Gastroesophageal sphincter (tissue), 4 donors: ENCODE results near the gene PRDM16. TPM values are rescaled to one million over a fixed set of nuclear protein-coding genes. Genes with fewer than 3 reads are reported as not detected.

Experiments used
- ATAC-seq: fragments of 150-250 bp; one replicate; pipeline ENCODE4 v1.9.1; 2016; ENCODE audit warnings: mild to moderate bottlenecking, moderate library complexity
- H3K27ac ChIP-seq, 4 donors: fragments of 200-600 bp; sonication (generic) in 3 of 4; 1 replicate in 3 of 4; 2 replicates in 1 of 4; pipeline ENCODE4 v1.5.1; 2016 to 2019
- H3K27me3 ChIP-seq: fragments of 200-600 bp; sonication (generic); one replicate; pipeline ENCODE4 v1.5.1; 2019
- H3K36me3 ChIP-seq, 2 donors: fragments of 200-600 bp; sonication (generic); one replicate each; pipeline ENCODE4 v1.5.1; 2019; ENCODE audit warnings: control low read depth in 1 of 2
- H3K4me1 ChIP-seq, 3 donors: fragments of 200-600 bp; sonication (generic); 1 replicate in 2 of 3; 2 replicates in 1 of 3; pipeline ENCODE4 v1.5.1; 2016 to 2019; ENCODE audit warnings: control low read depth in 2 of 3
- H3K4me3 ChIP-seq, 2 donors: fragments of 200-600 bp; sonication (generic); one replicate each; pipeline ENCODE4 v1.5.1; 2019; ENCODE audit warnings: mild to moderate bottlenecking in 1 of 2, moderate library complexity in 1 of 2
- H3K9me3 ChIP-seq, 3 donors: fragments of 200-600 bp; sonication (generic); one replicate each; pipeline ENCODE4 v1.5.1; 2017 to 2019; ENCODE audit warnings: control low read depth in 2 of 3
- CTCF ChIP-seq, 4 experiments: fragments of 200-600 bp in 2 of 4; fragments of 450-650 bp in 2 of 4; sonication (generic) in 1 of 4; IDR thresholded peaks; one replicate each; pipeline ENCODE4 v1.5.1; 2017 to 2019; ENCODE audit warnings: antibody characterized with exemption in 4 of 4, mild to moderate bottlenecking in 2 of 4, moderate library complexity in 2 of 4
- EP300 ChIP-seq: sonication (generic); formaldehyde crosslinking; IDR thresholded peaks from one replicate; pipeline ENCODE4 v1.6.1; 2017; ENCODE audit warnings: antibody characterized with exemption, mild to moderate bottlenecking
- POLR2A ChIP-seq, 2 donors: fragments of 450-650 bp; IDR thresholded peaks; one replicate each; pipeline ENCODE4 v1.6.1; 2017; ENCODE audit warnings: antibody characterized with exemption in 2 of 2, mild to moderate bottlenecking in 2 of 2, moderate library complexity in 1 of 2
- POLR2AphosphoS5 ChIP-seq: sonication (generic); formaldehyde crosslinking; IDR thresholded peaks from one replicate; pipeline ENCODE4 v1.6.1; 2017; ENCODE audit warnings: antibody characterized with exemption
- WGBS, 2 donors: methylation state at CpG; one replicate each; pipeline ENCODE4 v1.1.5; 2018; ENCODE audit warnings: low coverage in 1 of 2; 5-methylcytosine and 5-hydroxymethylcytosine counted together
- total RNA-seq, 4 donors: library from RNA; depleted of rRNA; stranded (reverse); fragments of >200 nt; gene quantifications; one replicate each; pipeline ENCODE4 v1.1.0, GENCODE V29; 2016

Gene PRDM16
- total RNA-seq, 4 donors from 2014 or later = 1.1 to 3.4 (median 1.6) TPM

DNA sequence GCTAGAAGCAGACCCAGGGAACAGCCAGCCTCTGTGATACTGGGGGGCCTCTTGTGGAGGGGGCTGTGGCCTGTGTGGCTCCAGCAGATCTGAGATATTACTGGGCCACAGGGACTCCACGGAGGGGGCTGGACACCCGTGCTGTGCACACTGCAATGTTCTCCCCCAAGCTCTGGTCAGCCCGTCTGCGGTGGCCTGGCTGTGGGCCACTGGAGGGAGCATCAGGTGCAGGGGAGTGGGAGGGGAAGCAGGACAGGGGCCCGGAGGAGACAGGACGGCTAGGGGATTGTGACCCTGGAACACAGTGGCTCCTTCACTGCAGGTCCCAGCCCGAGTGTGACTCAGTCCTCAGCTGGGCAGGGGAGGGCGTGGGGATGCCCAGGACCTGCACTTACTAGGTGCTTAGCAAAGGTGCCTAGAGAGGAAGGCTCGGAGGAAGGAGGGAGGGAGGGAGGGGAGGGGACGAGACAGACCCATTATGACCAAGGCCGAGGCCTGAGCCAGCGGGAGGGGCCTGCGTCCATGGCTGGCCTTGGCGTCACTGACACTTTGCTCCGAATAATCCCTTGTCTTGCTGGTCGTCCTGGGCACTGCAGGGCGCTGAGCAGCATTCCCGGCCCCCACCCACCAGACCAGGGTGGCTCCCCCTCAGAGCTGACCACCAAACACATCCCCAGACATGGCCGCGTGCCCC is 44.2 kb downstream of the PRDM16 start:
- H3K27ac ChIP-seq = no peak overlapping the region
- H3K4me1 ChIP-seq = no peaks in the 10 kb centered on the region
- peaks cover 0 to 5% (median 0%) of the 10 kb centered on the region in 3 donors for H3K9me3 ChIP-seq
- peaks cover 45% of the 10 kb centered on the region for H3K27me3 ChIP-seq
- no peak for ATAC-seq
- no peak overlapping the region for H3K4me3 ChIP-seq
- 64 to 65% methylated on average over 4 of the region's 20 CpGs for WGBS, 2 donors
- H3K36me3 ChIP-seq = no peaks in the 10 kb centered on the region
- TF ChIP-seq POLR2A (IDR thresholded peaks at IDR 0.05) = no peak
- no peak for TF ChIP-seq EP300
- no peak for TF ChIP-seq CTCF (IDR thresholded peaks at IDR 0.05)
- TF ChIP-seq POLR2AphosphoS5 = no peak

GRCh38 chr1:3113741-3114056 is 44.7 kb downstream of the PRDM16 start:
- Histone ChIP-seq H3K4me1 (no peaks in the 10 kb centered on the region), H3K4me3 (no peak overlapping the region), H3K9me3 (no peaks in the 10 kb centered on the region), H3K36me3 (no peaks in the 10 kb centered on the region), H3K27me3 (peaks cover 40% of the 10 kb centered on the region), H3K27ac (no peak overlapping the region)
- ATAC-seq = no peak
- TF ChIP-seq POLR2AphosphoS5 (no peak), EP300 (no peak), POLR2A (IDR thresholded peaks at IDR 0.05) (no peak), CTCF (IDR thresholded peaks at IDR 0.05) (no peak)
- 62% methylated on average over 6 of the region's 6 CpGs; no CpG with 5 or more reads in 1 of the 2 donors for WGBS, 2 donors

GRCh38 chr1:3114131-3114744 is 45.2 kb downstream of the PRDM16 start:
- ATAC-seq = no peak
- peaks cover 35% of the 10 kb centered on the region for H3K27me3 ChIP-seq
- no peaks in the 10 kb centered on the region for H3K4me1 ChIP-seq
- TF ChIP-seq POLR2AphosphoS5 (no peak), CTCF (IDR thresholded peaks at IDR 0.05) (no peak), EP300 (no peak), POLR2A (IDR thresholded peaks at IDR 0.05) (no peak)
- no peak overlapping the region for H3K27ac ChIP-seq
- no peak overlapping the region for H3K4me3 ChIP-seq
- WGBS, 2 donors = 83 to 85% methylated on average over 14 to 32 of the region's 49 CpGs
- no peaks in the 10 kb centered on the region for H3K9me3 ChIP-seq
- no peaks in the 10 kb centered on the region for H3K36me3 ChIP-seq

- no peaks in the 10 kb centered on the region for H3K4me1 ChIP-seq
These were observed 45.8 kb downstream of the PRDM16 start for GRCh38 chr1:3114846-3115245.

More at GRCh38 chr1:3114846-3115245, 45.8 kb downstream of the PRDM16 start:
- Histone ChIP-seq H3K36me3 (no peaks in the 10 kb centered on the region), H3K4me3 (no peak overlapping the region), H3K27ac (no peak overlapping the region), H3K9me3 (no peaks in the 10 kb centered on the region), H3K27me3 (peaks cover 34% of the 10 kb centered on the region)
- TF ChIP-seq EP300 (no peak), POLR2A (IDR thresholded peaks at IDR 0.05) (no peak), POLR2AphosphoS5 (no peak), CTCF (IDR thresholded peaks at IDR 0.05) (no peak)
- WGBS, 2 donors = 90% methylated on average over 2 of the region's 8 CpGs; no CpG with 5 or more reads in 1 of the 2 donors
- no peak for ATAC-seq
